Panc1 (cell line): ENCODE measurements around the gene PRR14L. TPM values are rescaled to one million over a fixed set of nuclear protein-coding genes. Genes with fewer than 3 reads are reported as not detected.

ENCODE experiments used
- ATAC-seq: fragments of 200-7000 bp; cut with Tn5 transposase; 2 replicates; pipeline ENCODE4 v1.9.1; 2020; ENCODE audit warnings: mild to moderate bottlenecking, moderate library complexity
- BruUV-seq: library from RNA; stranded (reverse); fragments of 400-500 nt; replicated peaks from 2 replicates; lab custom pipeline; 2021; lab: Mats Ljungman, UMichigan
- CTCF ChIA-PET: fragments of 300-600 bp; sonication (Branson Sonifier 250); formaldehyde crosslinking; loops from one replicate; lab custom pipeline; 2022; ENCODE audit warnings: antibody characterized with exemption; lab: Charles Lee
- POLR2A ChIA-PET: fragments of 300-600 bp; sonication (Branson Sonifier 250); formaldehyde crosslinking; loops from one replicate; lab custom pipeline; 2022; ENCODE audit warnings: antibody characterized with exemption; lab: Charles Lee
- DNase-seq: peaks from one replicate; pipeline ENCODE4 v3.0.0-alpha.2; 2010; ENCODE audit warnings: low read depth, low spot score
- H3K27ac ChIP-seq: 2 replicates; pipeline ENCODE4 v1.5.1; 2011; ENCODE audit warnings: mild to moderate bottlenecking, low read length, inconsistent platforms
- H3K27me3 ChIP-seq: fragments of 200-500 bp; sonication (Bioruptor generic); 2 replicates; pipeline ENCODE4 v1.6.0; 2014; ENCODE audit warnings: low read length, inconsistent platforms; ENCODE audit not compliant: control insufficient read depth, insufficient read depth
- H3K36me3 ChIP-seq: fragments of 200-500 bp; sonication (Bioruptor generic); 2 replicates; pipeline ENCODE4 v1.5.1; 2014; ENCODE audit warnings: inconsistent platforms, mild to moderate bottlenecking, low read length, moderate library complexity; ENCODE audit not compliant: control insufficient read depth, insufficient read depth
- H3K4me1 ChIP-seq: 2 replicates; pipeline ENCODE4 v1.5.1; 2011; ENCODE audit warnings: inconsistent platforms, mild to moderate bottlenecking, low read length, moderate library complexity; ENCODE audit not compliant: control insufficient read depth, insufficient read depth
- H3K4me3 ChIP-seq, 2 experiments: 2 replicates each; pipeline ENCODE4 v1.5.1; 2011 to 2012; ENCODE audit warnings: low read depth in 2 of 2, low read length in 2 of 2, mild to moderate bottlenecking in 2 of 2, inconsistent platforms in 1 of 2, moderate library complexity in 1 of 2
- H3K9me3 ChIP-seq: fragments of 200-500 bp; sonication (Bioruptor generic); 2 replicates; pipeline ENCODE4 v1.5.1; 2014; ENCODE audit warnings: low read depth, mild to moderate bottlenecking, inconsistent platforms, low read length, moderate library complexity; ENCODE audit not compliant: control insufficient read depth, insufficient read depth
- CTCF ChIP-seq: fragments of 450-650 bp; IDR thresholded peaks from 2 replicates; pipeline ENCODE4 v1.5.1; 2017; ENCODE audit warnings: mild to moderate bottlenecking
- POLR2AphosphoS5 ChIP-seq: IDR thresholded peaks from 2 replicates; pipeline ENCODE4 v1.6.1; 2012; ENCODE audit warnings: mild to moderate bottlenecking, low read depth, low read length, moderate library complexity
- REST ChIP-seq, 2 experiments: IDR thresholded peaks; 2 replicates each; pipeline ENCODE4 v1.6.1; 2011 to 2012; ENCODE audit warnings: low read depth in 2 of 2, control low read depth in 1 of 2, low read length in 1 of 2, mild to moderate bottlenecking in 1 of 2, moderate library complexity in 1 of 2; ENCODE audit not compliant: insufficient read depth in 1 of 2
- SIN3A ChIP-seq: IDR thresholded peaks from 2 replicates; pipeline ENCODE4 v1.6.1; 2012; ENCODE audit warnings: low read depth, mild to moderate bottlenecking, low read length, moderate library complexity, borderline replicate concordance; ENCODE audit not compliant: insufficient read depth
- TCF7L2 ChIP-seq: IDR thresholded peaks from 2 replicates; pipeline ENCODE4 v1.6.1; 2011; ENCODE audit warnings: mild to moderate bottlenecking, low read depth, low read length, inconsistent platforms
- in situ Hi-C: cut with HindIII; loops from 2 replicates; pipeline ENCODE4 v1.10.0; 2016; ENCODE audit warnings: low sequenced_read_pairs, low pct_unique_long_range_greater_than_20kb
- intact Hi-C: fragments of 100-400 bp; cut with micrococcal nuclease; formaldehyde crosslinking; loops from one replicate; pipeline ENCODE4 v1.10.0; 2022; ENCODE audit not compliant: unreplicated experiment
- total RNA-seq: library from RNA; stranded (reverse); gene quantifications from one replicate; pipeline ENCODE4 v1.2.1, GENCODE V29; 2021; ENCODE audit not compliant: unreplicated experiment

The PRR14L gene
- total RNA-seq, 1 experiment from 2014 or later = 45.7 TPM

GRCh38 chr22:31723723-31724122 lies 26.2 kb downstream of the PRR14L start:
- DNase-seq (no peak), ATAC-seq (no peak)
- H3K36me3 ChIP-seq = no peaks in the 10 kb centered on the region; the same call in 1 of the 2 replicates
- intact Hi-C loops = no loop called here
- H3K4me1 ChIP-seq = no peaks in the 10 kb centered on the region
- H3K27me3 ChIP-seq = no peaks in the 10 kb centered on the region
- TF ChIP-seq SIN3A (no peak), TCF7L2 (no peak), REST (IDR thresholded peaks at IDR 0.05; ENCODE audit: insufficient read depth in 1 of 2, low read depth in 2 of 2, low read length in 1 of 2) (no peak), CTCF (no peak), POLR2AphosphoS5 (no peak)
- ChIA-PET POLR2A (no interaction called here), CTCF (no interaction called here)
- H3K27ac ChIP-seq = no peak overlapping the region
- in situ Hi-C loops = loop anchor here (25.0 kb wide), 1 partner anchor 239 kb away; no protein-coding TSS in a partner anchor
- BruUV-seq = no TSS peak
- H3K9me3 ChIP-seq = no peaks in the 10 kb centered on the region
- no peak overlapping the region for H3K4me3 ChIP-seq

GRCh38 chr22:31719850-31720471 lies 30.0 kb downstream of the PRR14L start:
- DNase-seq (no peak), ATAC-seq (no peak)
- intact Hi-C loops = no loop called here
- H3K9me3 ChIP-seq = no peaks in the 10 kb centered on the region
- ChIA-PET CTCF (interaction anchor here (0.5 kb wide), 1 partner anchor 56 kb away, joined by 8 read pairs; no protein-coding TSS in a partner anchor), POLR2A (no interaction called here)
- peaks cover 11% of the 10 kb centered on the region for H3K36me3 ChIP-seq
- no peak overlapping the region for H3K4me3 ChIP-seq
- no TSS peak for BruUV-seq
- no peaks in the 10 kb centered on the region for H3K4me1 ChIP-seq
- H3K27me3 ChIP-seq = no peaks in the 10 kb centered on the region
- in situ Hi-C loops = loop anchor here (25.0 kb wide), 1 partner anchor 242 kb away; no protein-coding TSS in a partner anchor
- H3K27ac ChIP-seq = no peak overlapping the region
- no peak for TF ChIP-seq POLR2AphosphoS5
- no peak for TF ChIP-seq TCF7L2
- no peak for TF ChIP-seq CTCF
- TF ChIP-seq SIN3A = no peak
- TF ChIP-seq REST (IDR thresholded peaks at IDR 0.05; ENCODE audit: insufficient read depth in 1 of 2, low read depth in 2 of 2, low read length in 1 of 2) = no peak
